HEK293 (cell line): Measurements from ENCODE around the gene PLD3.

Experiments
- CTCF ChIA-PET: fragments of 350-600 bp; formaldehyde crosslinking; extraction: SDS; loops from one replicate; lab custom pipeline; 2021; ENCODE audit warnings: antibody characterized with exemption; lab: Yijun Ruan, JAX
- POLR2A ChIA-PET: fragments of 300-600 bp; formaldehyde crosslinking; extraction: SDS; loops from one replicate; lab custom pipeline; 2020; ENCODE audit warnings: antibody characterized with exemption, inconsistent platforms; lab: Yijun Ruan, JAX
- H3K27ac ChIP-seq: fragments of 200-500 bp; sonication (Bioruptor generic); 2 replicates; pipeline ENCODE4 v1.5.1; 2014; ENCODE audit warnings: low read depth, low read length, control low read depth, inconsistent platforms; ENCODE audit errors: extremely low read depth
- H3K36me3 ChIP-seq, 2 experiments: fragments of 200-500 bp in 1 of 2; sonication (Bioruptor generic) in 1 of 2; 1 replicate in 1 of 2; 2 replicates in 1 of 2; pipeline ENCODE4 v1.5.1; 2014 to 2017; ENCODE audit warnings: inconsistent platforms in 2 of 2, low read length in 2 of 2; ENCODE audit not compliant: control insufficient read depth in 2 of 2, insufficient read depth in 1 of 2
- H3K4me1 ChIP-seq: fragments of 200-500 bp; sonication (Bioruptor generic); 2 replicates; pipeline ENCODE4 v1.5.1; 2014; ENCODE audit warnings: mild to moderate bottlenecking, low read length, inconsistent platforms; ENCODE audit not compliant: control insufficient read depth, insufficient read depth
- H3K4me3 ChIP-seq: 2 replicates; pipeline ENCODE4 v1.5.1; 2011; ENCODE audit warnings: low read depth, mild to moderate bottlenecking, control low read depth, low read length, moderate library complexity
- H3K9me3 ChIP-seq: fragments of 200-500 bp; sonication (Bioruptor generic); 2 replicates; pipeline ENCODE4 v1.5.1; 2014; ENCODE audit warnings: low read depth, low read length, inconsistent platforms; ENCODE audit not compliant: control insufficient read depth, insufficient read depth
- EGR2 ChIP-seq: fragments of 450-650 bp; formaldehyde crosslinking; IDR thresholded peaks from 2 replicates; pipeline ENCODE4 v1.5.1; 2016; ENCODE audit warnings: low read depth, missing biosample characterization, missing genetic modification characterization
- GLIS2 ChIP-seq: fragments of 450-650 bp; formaldehyde crosslinking; IDR thresholded peaks from 2 replicates; pipeline ENCODE4 v1.5.1; 2016; ENCODE audit warnings: missing biosample characterization, missing genetic modification characterization
- KLF16 ChIP-seq: fragments of 450-650 bp; formaldehyde crosslinking; IDR thresholded peaks from 2 replicates; pipeline ENCODE4 v1.5.1; 2017; ENCODE audit warnings: missing biosample characterization, missing genetic modification characterization
- RBAK ChIP-seq: fragments of 450-650 bp; formaldehyde crosslinking; IDR thresholded peaks from 2 replicates; pipeline ENCODE4 v1.5.1; 2016; ENCODE audit warnings: missing biosample characterization, missing genetic modification characterization
- TRIM28 ChIP-seq: IDR thresholded peaks from 2 replicates; pipeline ENCODE4 v1.6.1; 2011; ENCODE audit warnings: low read length, control low read depth, borderline replicate concordance
- ZFHX2 ChIP-seq: fragments of 450-650 bp; formaldehyde crosslinking; conservative IDR thresholded peaks from 2 replicates; pipeline ENCODE4 v1.5.1; 2016; ENCODE audit warnings: missing biosample characterization, missing genetic modification characterization
- ZFP41 ChIP-seq: fragments of 450-650 bp; formaldehyde crosslinking; IDR thresholded peaks from 2 replicates; pipeline ENCODE4 v1.5.1; 2016; ENCODE audit warnings: missing biosample characterization, missing genetic modification characterization, borderline replicate concordance
- ZFP69B ChIP-seq: fragments of 450-650 bp; formaldehyde crosslinking; IDR thresholded peaks from 2 replicates; pipeline ENCODE4 v1.5.1; 2016; ENCODE audit warnings: missing biosample characterization, missing genetic modification characterization
- ZNF16 ChIP-seq: fragments of 450-650 bp; formaldehyde crosslinking; IDR thresholded peaks from 2 replicates; pipeline ENCODE4 v1.5.1; 2016; ENCODE audit warnings: low read depth, missing biosample characterization, missing genetic modification characterization
- ZNF311 ChIP-seq: fragments of 450-650 bp; formaldehyde crosslinking; IDR thresholded peaks from 2 replicates; pipeline ENCODE4 v1.5.1; 2017; ENCODE audit warnings: missing biosample characterization, missing genetic modification characterization, borderline replicate concordance
- ZNF350 ChIP-seq: fragments of 450-650 bp; formaldehyde crosslinking; IDR thresholded peaks from 2 replicates; pipeline ENCODE4 v1.5.0; 2017; ENCODE audit warnings: missing biosample characterization, mild to moderate bottlenecking, missing genetic modification characterization
- ZNF48 ChIP-seq: fragments of 450-650 bp; formaldehyde crosslinking; IDR thresholded peaks from 2 replicates; pipeline ENCODE4 v1.5.1; 2016; ENCODE audit warnings: missing biosample characterization, missing genetic modification characterization
- ZNF664 ChIP-seq: fragments of 450-650 bp; formaldehyde crosslinking; IDR thresholded peaks from 2 replicates; pipeline ENCODE4 v1.5.1; 2016; ENCODE audit warnings: missing biosample characterization, missing genetic modification characterization
- ZNF692 ChIP-seq: fragments of 450-650 bp; formaldehyde crosslinking; IDR thresholded peaks from 2 replicates; pipeline ENCODE4 v1.5.1; 2016; ENCODE audit warnings: missing biosample characterization, missing genetic modification characterization
- ZNF837 ChIP-seq: fragments of 450-650 bp; formaldehyde crosslinking; IDR thresholded peaks from 2 replicates; pipeline ENCODE4 v1.5.1; 2016; ENCODE audit warnings: missing biosample characterization, missing genetic modification characterization

Gene PLD3

GRCh38 chr19:40389404-40390083 lies 41.0 kb downstream of the PLD3 start:
- Histone ChIP-seq H3K27ac (no peak overlapping the region), H3K9me3 (no peaks in the 10 kb centered on the region), H3K4me3 (no peak overlapping the region), H3K36me3 (no peaks in the 10 kb centered on the region; a peak in 1 of 3 replicates), H3K4me1 (no peaks in the 10 kb centered on the region)
- POLR2A ChIA-PET, result interaction anchor here (0.8 kb wide), 1 partner anchor 24 kb away, joined by 5 read pairs; no protein-coding TSS in a partner anchor
- TF ChIP-seq GLIS2 (tag by site-specific recombination) (peak; percentile 9; the same call in 1 of the 2 replicates), ZNF350 (no peak)
- CTCF ChIA-PET, result interaction anchor here (0.6 to 0.9 kb wide), 4 partner anchors 16 to 552 kb away, joined by 3 to 4 read pairs (median 3); no protein-coding TSS in a partner anchor

GRCh38 chr19:40390084-40390742 lies 41.7 kb downstream of the PLD3 start, which contains the start of gene HIPK4:
Gene HIPK4 (minus strand): TSS chr19:40390181. CDS start chr19:40389902, 279 bp downstream.
- Histone ChIP-seq H3K4me3 (no peak within 1 kb of the TSS), H3K9me3 (no peaks in the 10 kb centered on the region), H3K36me3 (no peaks in the 10 kb centered on the region; a peak in 1 of 3 replicates), H3K4me1 (no peaks in the 10 kb centered on the region), H3K27ac (no peak within 1 kb of the TSS)
- no peak; the same call in 1 of the 2 replicates for TF ChIP-seq ZNF311 (tag by site-specific recombination)
- no peak for TF ChIP-seq TRIM28
- TF ChIP-seq ZNF16 (tag by site-specific recombination), result peak; percentile 94
- TF ChIP-seq ZNF692 (tag by site-specific recombination), result no peak
- no peak for TF ChIP-seq ZNF664 (tag by site-specific recombination)
- POLR2A ChIA-PET, result interaction anchor here (1.4 kb wide), 1 partner anchor 13 kb away, joined by 4 read pairs; no protein-coding TSS in a partner anchor
- CTCF ChIA-PET, result interaction anchor here (0.5 to 0.7 kb wide), 3 partner anchors 23 to 60 kb away, joined by 3 read pairs; partner anchors contain the start of gene PRX

GRCh38 chr19:40392123-40392522 lies 43.6 kb downstream of the PLD3 start:
- Histone ChIP-seq H3K4me1 (no peaks in the 10 kb centered on the region), H3K27ac (0 out of 2 replicates have a peak overlapping the region, but pooled peaks have one; percentile 16), H3K4me3 (no peak overlapping the region), H3K9me3 (no peaks in the 10 kb centered on the region), H3K36me3 (no peaks in the 10 kb centered on the region; a peak in 1 of 3 replicates)
- TF ChIP-seq ZFHX2 (peak; percentile 73), RBAK (no peak), ZFP41 (tag by site-specific recombination) (no peak), GLIS2 (tag by site-specific recombination) (0 out of 2 replicates have a peak, but pooled peaks have one; percentile 18), ZNF837 (tag by site-specific recombination) (0 out of 2 replicates have a peak, but pooled peaks have one; percentile 17), EGR2 (tag by site-specific recombination) (peak; percentile 76), ZNF48 (no peak), KLF16 (tag by site-specific recombination) (no peak), ZFP69B (tag by site-specific recombination) (no peak)
- ChIA-PET POLR2A (no interaction called here), CTCF (interaction anchor here (0.6 kb wide), 3 partner anchors 8 to 1361 kb away, joined by 3 to 5 read pairs (median 4); no protein-coding TSS in a partner anchor)
